ENCODE measurements around the gene KIF1B.

- no peak for TF ChIP-seq CTCF (IDR thresholded peaks at IDR 0.05)
- TF ChIP-seq POLR2A (IDR thresholded peaks at IDR 0.05), result no peak
Measured at GRCh38 chr1:10237157-10237539, 26.8 kb downstream of the KIF1B start.

Measured in Peyer's patch (tissue), 4 donors.